ENCODE data around the gene FAM114A1. TPM values are rescaled to one million over a fixed set of nuclear protein-coding genes. Genes with fewer than 3 reads are reported as not detected.

Gene FAM114A1
- polyA plus RNA-seq, 3 donors = 3.2 to 12.0 (median 4.1) TPM

GRCh38 chr4:38865445-38865844 lies 2.2 kb upstream of the FAM114A1 start:
- TF ChIP-seq, protein P1, sequence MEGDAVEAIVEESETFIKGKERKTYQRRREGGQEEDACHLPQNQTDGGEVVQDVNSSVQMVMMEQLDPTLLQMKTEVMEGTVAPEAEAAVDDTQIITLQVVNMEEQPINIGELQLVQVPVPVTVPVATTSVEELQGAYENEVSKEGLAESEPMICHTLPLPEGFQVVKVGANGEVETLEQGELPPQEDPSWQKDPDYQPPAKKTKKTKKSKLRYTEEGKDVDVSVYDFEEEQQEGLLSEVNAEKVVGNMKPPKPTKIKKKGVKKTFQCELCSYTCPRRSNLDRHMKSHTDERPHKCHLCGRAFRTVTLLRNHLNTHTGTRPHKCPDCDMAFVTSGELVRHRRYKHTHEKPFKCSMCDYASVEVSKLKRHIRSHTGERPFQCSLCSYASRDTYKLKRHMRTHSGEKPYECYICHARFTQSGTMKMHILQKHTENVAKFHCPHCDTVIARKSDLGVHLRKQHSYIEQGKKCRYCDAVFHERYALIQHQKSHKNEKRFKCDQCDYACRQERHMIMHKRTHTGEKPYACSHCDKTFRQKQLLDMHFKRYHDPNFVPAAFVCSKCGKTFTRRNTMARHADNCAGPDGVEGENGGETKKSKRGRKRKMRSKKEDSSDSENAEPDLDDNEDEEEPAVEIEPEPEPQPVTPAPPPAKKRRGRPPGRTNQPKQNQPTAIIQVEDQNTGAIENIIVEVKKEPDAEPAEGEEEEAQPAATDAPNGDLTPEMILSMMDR (IDR thresholded peaks at IDR 0.05) = no peak
- H3K9me3 ChIP-seq (replicated peaks in 1 of 2; ENCODE audit: control insufficient read depth in 1 of 2, insufficient read depth in 1 of 2, low read length in 2 of 2) = no peaks in the 10 kb centered on the region
- intact Hi-C loops (cut with micrococcal nuclease) = loop anchor here in 1 of 2 donors (10.0 kb wide), 1 partner anchor 791 kb away; no protein-coding TSS in a partner anchor
- H3K4me1 Mint-ChIP-seq = peaks cover 54% of the 10 kb centered on the region
- peak overlapping the region in 1 of 7 donors; percentile 69 for H3K27ac Mint-ChIP-seq
- no peak overlapping the region for H3K4me3 ChIP-seq (replicated peaks in 1 of 3; ENCODE audit: low read depth in 2 of 3, low read length in 3 of 3)
- no peak overlapping the region for H3K4me2 ChIP-seq (replicated peaks; ENCODE audit: extremely low read depth, low read length, poor library complexity, severe bottlenecking)
- H3K27me3 Mint-ChIP-seq (ENCODE audit: low read depth in 3 of 3) = peaks cover 0 to 2% (median 0%) of the 10 kb centered on the region in 3 donors
- peaks cover 0 to 7% of the 10 kb centered on the region in 2 donors for H3K36me3 ChIP-seq (replicated peaks in 1 of 2; ENCODE audit: control insufficient read depth in 1 of 2, insufficient read depth in 2 of 2, low read length in 2 of 2)
- H2AFZ ChIP-seq (ENCODE audit: insufficient read depth, low read depth, low read length, poor library complexity, severe bottlenecking) = no peak overlapping the region
- H4K20me1 ChIP-seq (ENCODE audit: insufficient read depth, low read length) = no peaks in the 10 kb centered on the region
- no peak overlapping the region for H3K9ac ChIP-seq (ENCODE audit: insufficient read depth, low read length, poor library complexity, severe bottlenecking)
- no peaks in the 10 kb centered on the region for H3K9me3 Mint-ChIP-seq
- peaks cover 37 to 50% of the 10 kb centered on the region in 2 donors for H3K4me1 ChIP-seq (ENCODE audit: control insufficient read depth in 1 of 2, insufficient read depth in 2 of 2, low read length in 2 of 2)
- H3K27me3 ChIP-seq (ENCODE audit: control insufficient read depth in 2 of 2, insufficient read depth in 2 of 2, low read length in 2 of 2) = no peaks in the 10 kb centered on the region
- no peak overlapping the region for H3K27ac ChIP-seq (ENCODE audit: low read depth in 1 of 2, low read length in 2 of 2)
- H3K79me2 ChIP-seq (ENCODE audit: insufficient read depth, low read length) = peaks cover 15% of the 10 kb centered on the region
- WGBS (ENCODE audit: insufficient coverage) = 0% methylated on average over 1 of the region's 6 CpGs
- no peak for DNase-seq
- no peak overlapping the region for H3K4me3 Mint-ChIP-seq
- peaks cover 4 to 6% of the 10 kb centered on the region in 2 donors for H3K36me3 Mint-ChIP-seq

DNA sequence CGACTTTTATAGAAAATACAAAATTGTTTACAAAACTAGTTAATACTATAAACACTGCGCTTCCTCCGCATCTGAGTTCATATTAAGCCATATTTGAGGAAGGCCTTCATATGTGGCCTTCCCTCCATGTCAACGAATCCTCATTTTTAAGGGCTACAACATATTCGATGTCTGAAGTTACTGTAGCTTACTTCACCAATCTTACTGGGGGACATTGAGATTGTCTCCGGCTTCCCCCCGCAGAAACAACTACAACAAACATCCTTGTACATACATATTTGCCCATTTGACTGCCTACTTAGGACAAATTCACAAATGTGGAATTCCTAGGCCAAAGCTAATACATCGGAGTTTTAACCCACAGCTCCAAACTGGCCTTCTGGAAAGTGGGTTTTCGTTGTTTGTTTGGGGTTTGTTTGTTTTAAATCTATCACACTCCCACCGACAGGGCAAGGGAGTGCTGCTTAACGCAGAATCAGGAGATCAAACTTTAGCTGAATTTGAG lies 581 bp upstream of the FAM114A1 start:
- H3K27ac Mint-ChIP-seq = peak overlapping the region; percentile 75 to 89 (median 85)
- peaks cover 39% of the 10 kb centered on the region for H3K4me1 Mint-ChIP-seq
- 58% methylated on average over 8 of the region's 11 CpGs for WGBS (ENCODE audit: insufficient coverage)
- H3K4me3 Mint-ChIP-seq = peak overlapping the region; percentile 74 to 83
- no peak for DNase-seq
- H3K9ac ChIP-seq (ENCODE audit: insufficient read depth, low read length, poor library complexity, severe bottlenecking) = peak overlapping the region; percentile 78
- H3K79me2 ChIP-seq (ENCODE audit: insufficient read depth, low read length) = peaks cover 15% of the 10 kb centered on the region
- H3K36me3 ChIP-seq (replicated peaks in 1 of 2; ENCODE audit: control insufficient read depth in 1 of 2, insufficient read depth in 2 of 2, low read length in 2 of 2) = peaks cover 0 to 14% of the 10 kb centered on the region in 2 donors
- H3K4me2 ChIP-seq (replicated peaks; ENCODE audit: extremely low read depth, low read length, poor library complexity, severe bottlenecking) = peak overlapping the region; percentile 92
- no peaks in the 10 kb centered on the region for H3K9me3 ChIP-seq (replicated peaks in 1 of 2; ENCODE audit: control insufficient read depth in 1 of 2, insufficient read depth in 1 of 2, low read length in 2 of 2)
- H3K4me3 ChIP-seq (replicated peaks in 1 of 3; ENCODE audit: low read depth in 2 of 3, low read length in 3 of 3) = peak overlapping the region; percentile 46 to 82 (median 61)
- intact Hi-C loops (cut with micrococcal nuclease) = loop anchor here in 1 of 2 donors (10.0 kb wide), 1 partner anchor 792 kb away; no protein-coding TSS in a partner anchor
- peaks cover 33 to 42% of the 10 kb centered on the region in 2 donors for H3K4me1 ChIP-seq (ENCODE audit: control insufficient read depth in 1 of 2, insufficient read depth in 2 of 2, low read length in 2 of 2)
- no peaks in the 10 kb centered on the region for H3K27me3 ChIP-seq (ENCODE audit: control insufficient read depth in 2 of 2, insufficient read depth in 2 of 2, low read length in 2 of 2)
- no peaks in the 10 kb centered on the region for H3K9me3 Mint-ChIP-seq
- H2AFZ ChIP-seq (ENCODE audit: insufficient read depth, low read depth, low read length, poor library complexity, severe bottlenecking) = peak overlapping the region; percentile 89
- TF ChIP-seq, protein P1 (IDR thresholded peaks at IDR 0.05) = no peak
- peak overlapping the region; percentile 28 to 77 for H3K27ac ChIP-seq (ENCODE audit: low read depth in 1 of 2, low read length in 2 of 2)
- H3K27me3 Mint-ChIP-seq (ENCODE audit: low read depth in 3 of 3) = no peaks in the 10 kb centered on the region
- H4K20me1 ChIP-seq (ENCODE audit: insufficient read depth, low read length) = no peaks in the 10 kb centered on the region
- peaks cover 6 to 9% of the 10 kb centered on the region in 2 donors for H3K36me3 Mint-ChIP-seq
